SK-N-MC (cell line): ENCODE data around the gene AFDN.

Experiments used
- EZH2 ChIP-seq: fragments of 200-600 bp; sonication (generic); IDR thresholded peaks from one replicate; pipeline ENCODE4 v1.6.1; 2017; ENCODE audit warnings: antibody characterized with exemption
- POLR2AphosphoS5 ChIP-seq: IDR thresholded peaks from 2 replicates; pipeline ENCODE4 v1.6.1; 2012; ENCODE audit warnings: mild to moderate bottlenecking, low read depth, low read length, borderline replicate concordance

DNA sequence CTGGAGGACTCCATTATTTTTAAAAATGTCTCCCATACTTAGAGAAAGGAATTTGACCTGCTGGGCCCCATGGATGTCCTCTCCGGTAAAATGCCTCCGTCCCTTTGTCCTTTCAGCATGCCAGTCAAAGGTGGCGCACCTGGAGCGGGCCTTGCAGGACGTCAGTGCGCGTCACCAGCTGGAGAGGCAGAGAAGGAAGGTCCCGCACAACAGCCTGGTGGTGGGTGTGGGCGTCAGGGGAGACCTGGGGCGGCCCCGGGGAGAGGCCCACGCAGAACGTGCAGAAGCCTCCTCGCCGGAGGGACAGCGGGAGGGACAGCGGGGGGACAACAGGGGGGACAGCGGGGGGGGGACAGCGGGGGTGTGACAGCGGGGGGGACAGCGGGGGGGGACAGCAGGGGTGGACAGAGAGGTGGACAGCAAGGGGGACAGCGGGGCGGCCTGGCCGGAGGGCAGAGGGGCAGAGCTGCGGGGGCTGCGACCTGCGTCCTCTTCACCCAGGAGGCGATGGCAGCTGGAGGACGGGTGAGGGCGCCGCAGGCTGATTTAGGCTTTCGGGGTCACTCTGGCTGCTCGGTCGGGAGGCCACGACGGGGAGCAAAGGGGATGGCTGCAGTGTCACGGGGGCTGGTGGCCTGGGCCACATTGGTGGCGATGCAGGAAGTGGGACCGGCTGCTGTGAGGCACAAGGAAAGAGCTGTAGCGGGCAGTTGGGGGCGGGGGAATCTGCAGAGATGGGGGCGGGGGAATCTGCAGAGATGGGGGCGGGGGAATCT lies 169.9 kb downstream of the AFDN start:
- no peak for TF ChIP-seq POLR2AphosphoS5
- TF ChIP-seq EZH2 = no peak
